SK-N-SH (cell line): Measurements from ENCODE around the gene ZNF287. TPM values are rescaled to one million over a fixed set of nuclear protein-coding genes. Genes with fewer than 3 reads are reported as not detected.
A peak's percentile ranks its signal among the peaks of the same experiment; 100 is the strongest.

Source experiments
- CTCF ChIA-PET: fragments of 300-600, 350-600 bp; formaldehyde crosslinking; extraction: SDS; loops from one replicate; lab custom pipeline; 2021; lab: Yijun Ruan, JAX
- POLR2A ChIA-PET: fragments of 350-600 bp; sonication (Branson Sonifier 250); formaldehyde crosslinking; extraction: SDS; loops from one replicate; lab custom pipeline; 2020; ENCODE audit warnings: antibody characterized with exemption, inconsistent platforms; lab: Yijun Ruan, JAX
- DNase-seq: peaks from one replicate; pipeline ENCODE4 v3.0.0; 2012
- H2AFZ ChIP-seq: fragments of 200-600 bp; sonication (generic); 2 replicates; pipeline ENCODE4 v1.8.1; 2016; ENCODE audit warnings: antibody characterized with exemption, mild to moderate bottlenecking, low read depth
- H3F3A ChIP-seq: fragments of 200-600 bp; sonication (generic); replicated peaks from 2 replicates; pipeline ENCODE3; 2016; ENCODE audit warnings: antibody characterized with exemption, mild to moderate bottlenecking; ENCODE audit not compliant: insufficient read depth
- H3K27ac ChIP-seq, 2 experiments: fragments of 200-500 bp in 1 of 2; fragments of 200-600 bp in 1 of 2; sonication (Bioruptor generic) in 1 of 2; sonication (generic), shearing (Covaris generic) in 1 of 2; 2 replicates each; pipeline versions ENCODE4 v1.5.1 to v1.6.1; 2014 to 2016; ENCODE audit warnings: low read depth in 2 of 2, inconsistent platforms in 1 of 2, low read length in 1 of 2, mild to moderate bottlenecking in 1 of 2, mixed read lengths in 1 of 2
- H3K27me3 ChIP-seq: fragments of 200-600 bp; sonication (generic), shearing (Covaris generic); 2 replicates; pipeline ENCODE4 v1.6.1; 2016; ENCODE audit warnings: mixed run types; ENCODE audit not compliant: insufficient read depth
- H3K36me3 ChIP-seq, 2 experiments: fragments of 200-500 bp in 1 of 2; fragments of 200-600 bp in 1 of 2; sonication (Bioruptor generic) in 1 of 2; sonication (generic) in 1 of 2; replicated peaks in 1 of 2; 2 replicates each; pipeline versions ENCODE3 to v1.5.1; 2014 to 2016; ENCODE audit warnings: low read length in 1 of 2, mild to moderate bottlenecking in 1 of 2; ENCODE audit not compliant: insufficient read depth in 2 of 2, control insufficient read depth in 1 of 2
- H3K4me1 ChIP-seq, 2 experiments: fragments of 200-500 bp in 1 of 2; fragments of 200-600 bp in 1 of 2; sonication (Bioruptor generic) in 1 of 2; sonication (generic), shearing (Covaris generic) in 1 of 2; 2 replicates each; pipeline versions ENCODE4 v1.5.1 to v1.6.1; 2014 to 2016; ENCODE audit warnings: low read depth in 1 of 2, low read length in 1 of 2, mixed run types in 1 of 2; ENCODE audit not compliant: insufficient read depth in 2 of 2, control insufficient read depth in 1 of 2
- H3K4me2 ChIP-seq: fragments of 200-600 bp; sonication (generic), shearing (Covaris generic); 2 replicates; pipeline ENCODE4 v1.6.1; 2017; ENCODE audit warnings: mixed run types
- H3K4me3 ChIP-seq, 2 experiments: fragments of 200-500 bp in 1 of 2; fragments of 200-600 bp in 1 of 2; sonication (Bioruptor generic) in 1 of 2; sonication (generic), shearing (Covaris generic) in 1 of 2; 2 replicates each; pipeline versions ENCODE4 v1.5.1 to v1.8.1; 2014 to 2016; ENCODE audit warnings: low read depth in 2 of 2, inconsistent platforms in 1 of 2, low read length in 1 of 2, mild to moderate bottlenecking in 1 of 2, mixed read lengths in 1 of 2, moderate library complexity in 1 of 2
- H3K79me2 ChIP-seq: fragments of 200-600 bp; sonication (generic); 2 replicates; pipeline ENCODE4 v1.8.1; 2017; ENCODE audit warnings: mild to moderate bottlenecking; ENCODE audit not compliant: insufficient read depth
- H3K9ac ChIP-seq: fragments of 200-600 bp; sonication (generic); 2 replicates; pipeline ENCODE4 v1.6.1; 2017; ENCODE audit warnings: mixed run types
- H3K9me2 ChIP-seq: fragments of 200-600 bp; sonication (generic); 2 replicates; pipeline ENCODE4 v1.6.1; 2017; ENCODE audit warnings: mixed run types
- H3K9me3 ChIP-seq: fragments of 200-600 bp; sonication (generic); 2 replicates; pipeline ENCODE4 v1.6.1; 2017; ENCODE audit warnings: mixed run types, mild to moderate bottlenecking, moderate library complexity
- H4K20me1 ChIP-seq: fragments of 200-600 bp; sonication (generic); 2 replicates; pipeline ENCODE4 v1.6.1; 2017; ENCODE audit warnings: mild to moderate bottlenecking, mixed run types; ENCODE audit not compliant: insufficient read depth
- CHD2 ChIP-seq: fragments of 150-350 bp; IDR thresholded peaks from 2 replicates; pipeline ENCODE4 v1.6.1; 2018; ENCODE audit warnings: low read length; ENCODE audit not compliant: partially characterized antibody
- ELF1 ChIP-seq: IDR thresholded peaks from 2 replicates; pipeline ENCODE4 v1.4.0; 2012
- EZH2phosphoT487 ChIP-seq: fragments of 200-600 bp; sonication (generic); IDR thresholded peaks from 2 replicates; pipeline ENCODE4 v1.6.1; 2017; ENCODE audit warnings: low read depth, mixed run types, mild to moderate bottlenecking, antibody characterized with exemption, moderate library complexity, borderline replicate concordance
- GABPA ChIP-seq: IDR thresholded peaks from 2 replicates; pipeline ENCODE4 v1.4.0; 2012; ENCODE audit warnings: low read depth, mild to moderate bottlenecking
- MEF2A ChIP-seq: IDR thresholded peaks from 2 replicates; pipeline ENCODE4 v1.4.0; 2012; ENCODE audit warnings: low read depth, borderline replicate concordance
- RAD21 ChIP-seq: IDR thresholded peaks from 2 replicates; pipeline ENCODE4 v1.6.1; 2012; ENCODE audit warnings: mild to moderate bottlenecking, low read length
- RFX5 ChIP-seq: IDR thresholded peaks from 2 replicates; pipeline ENCODE4 v1.6.1; 2012; ENCODE audit warnings: mild to moderate bottlenecking, improper control_type of control experiment, low read length
- RXRA ChIP-seq: IDR thresholded peaks from 2 replicates; pipeline ENCODE4 v1.4.0; 2012; ENCODE audit warnings: low read depth, mild to moderate bottlenecking, borderline replicate concordance
- SMC3 ChIP-seq: IDR thresholded peaks from 2 replicates; pipeline ENCODE4 v1.6.1; 2012; ENCODE audit warnings: low read depth, low read length, improper control_type of control experiment
- TCF12 ChIP-seq: IDR thresholded peaks from 2 replicates; pipeline ENCODE4 v1.4.0; 2012
- TEAD4 ChIP-seq: IDR thresholded peaks from 2 replicates; pipeline ENCODE4 v1.4.0; 2012; ENCODE audit warnings: mild to moderate bottlenecking, borderline replicate concordance; ENCODE audit not compliant: insufficient read depth
- YY1 ChIP-seq: IDR thresholded peaks from 2 replicates; pipeline ENCODE4 v1.4.0; 2012; ENCODE audit warnings: low read depth, mild to moderate bottlenecking
- WGBS: methylation state at CpG from one replicate; pipeline ENCODE4 v1.1.6; 2017; ENCODE audit warnings: low lambda C conversion rate; 5-methylcytosine and 5-hydroxymethylcytosine counted together
- polyA plus RNA-seq, 3 experiments: library from polyadenylated mRNA; depleted of rRNA; stranded (reverse); fragments of >200 nt; gene quantifications; 2 replicates each; pipeline ENCODE4 v1.2.3, GENCODE V29; 2012
- TF ChIP-seq, protein P1 (sequence below): IDR thresholded peaks from 2 replicates; pipeline ENCODE4; 2012
- TF ChIP-seq, protein P2 (sequence below): fragments of 150-350 bp; IDR thresholded peaks from 2 replicates; pipeline ENCODE4 v1.6.1; 2016; ENCODE audit warnings: mild to moderate bottlenecking, low read depth, low read length
- TF ChIP-seq, protein P3 (sequence below): IDR thresholded peaks from 2 replicates; pipeline ENCODE4 v1.4.0; 2012; ENCODE audit warnings: low read depth
- TF ChIP-seq, protein P4 (sequence below): IDR thresholded peaks from 2 replicates; pipeline ENCODE4 v1.4.0; 2012; ENCODE audit warnings: low read depth, borderline replicate concordance

The ZNF287 gene
- polyA plus RNA-seq, 1 of the 3 experiments (the other 2 are of a cell fraction) = 6.1 TPM

DNA sequence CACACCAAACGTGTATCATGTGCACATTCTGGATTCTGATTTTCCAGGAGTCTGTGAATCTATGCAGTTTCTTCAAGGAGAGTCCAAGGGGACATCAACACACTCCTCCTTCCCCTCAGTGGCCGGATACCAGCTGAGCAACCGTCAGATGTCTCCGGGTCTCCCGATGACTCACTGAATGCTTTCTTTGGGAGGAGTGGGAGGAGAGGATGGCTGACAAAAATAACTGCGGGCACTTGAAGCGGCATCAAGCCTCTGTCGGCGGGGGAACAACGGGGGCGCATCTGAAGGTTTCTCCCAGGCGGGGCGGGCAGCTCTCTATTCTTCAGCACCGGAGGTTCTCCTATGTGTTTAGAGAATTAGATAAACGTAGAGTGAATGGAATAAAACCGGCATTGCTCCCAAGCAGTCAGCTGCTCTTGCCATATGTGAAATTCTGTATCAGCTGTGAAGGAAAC is 52.4 kb downstream of the ZNF287 start (continued):
- TF ChIP-seq, protein P1, sequence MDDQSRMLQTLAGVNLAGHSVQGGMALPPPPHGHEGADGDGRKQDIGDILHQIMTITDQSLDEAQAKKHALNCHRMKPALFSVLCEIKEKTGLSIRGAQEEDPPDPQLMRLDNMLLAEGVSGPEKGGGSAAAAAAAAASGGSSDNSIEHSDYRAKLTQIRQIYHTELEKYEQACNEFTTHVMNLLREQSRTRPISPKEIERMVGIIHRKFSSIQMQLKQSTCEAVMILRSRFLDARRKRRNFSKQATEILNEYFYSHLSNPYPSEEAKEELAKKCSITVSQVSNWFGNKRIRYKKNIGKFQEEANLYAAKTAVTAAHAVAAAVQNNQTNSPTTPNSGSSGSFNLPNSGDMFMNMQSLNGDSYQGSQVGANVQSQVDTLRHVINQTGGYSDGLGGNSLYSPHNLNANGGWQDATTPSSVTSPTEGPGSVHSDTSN = no peak; the same call in 1 of the 2 replicates
- no peak; the same call in 1 of the 2 replicates for TF ChIP-seq RXRA
- no peak for TF ChIP-seq ELF1
- no peak for TF ChIP-seq SMC3
- peak; percentile 53 for TF ChIP-seq GABPA
- TF ChIP-seq RFX5 = peak; percentile 85
- no peak for TF ChIP-seq CHD2
- no peak for TF ChIP-seq TEAD4
- TF ChIP-seq, protein P2, sequence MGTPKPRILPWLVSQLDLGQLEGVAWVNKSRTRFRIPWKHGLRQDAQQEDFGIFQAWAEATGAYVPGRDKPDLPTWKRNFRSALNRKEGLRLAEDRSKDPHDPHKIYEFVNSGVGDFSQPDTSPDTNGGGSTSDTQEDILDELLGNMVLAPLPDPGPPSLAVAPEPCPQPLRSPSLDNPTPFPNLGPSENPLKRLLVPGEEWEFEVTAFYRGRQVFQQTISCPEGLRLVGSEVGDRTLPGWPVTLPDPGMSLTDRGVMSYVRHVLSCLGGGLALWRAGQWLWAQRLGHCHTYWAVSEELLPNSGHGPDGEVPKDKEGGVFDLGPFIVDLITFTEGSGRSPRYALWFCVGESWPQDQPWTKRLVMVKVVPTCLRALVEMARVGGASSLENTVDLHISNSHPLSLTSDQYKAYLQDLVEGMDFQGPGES = no peak

DNA sequence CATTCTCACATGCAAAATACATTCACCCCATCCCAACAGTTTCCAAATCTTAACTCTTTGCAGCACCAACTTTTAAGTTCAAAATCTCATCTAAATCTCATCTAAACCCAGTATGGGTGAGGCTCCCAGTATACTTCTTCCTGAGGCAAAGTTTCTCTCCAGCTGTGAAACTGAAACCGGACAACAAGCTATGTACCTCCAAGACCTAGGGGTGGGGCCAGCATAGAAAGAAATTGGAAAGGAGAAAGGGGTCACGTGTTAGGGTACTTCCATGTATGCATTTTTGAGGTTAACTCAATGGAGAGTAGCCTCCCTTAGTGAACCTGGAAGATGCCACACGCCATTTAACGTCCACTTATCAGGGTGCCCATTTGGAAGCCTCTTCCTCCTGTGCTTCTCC is 53.1 kb downstream of the ZNF287 start:
- H3K4me3 ChIP-seq = no peak overlapping the region
- no peaks in the 10 kb centered on the region for H3K9me2 ChIP-seq
- no peaks in the 10 kb centered on the region for H3K27me3 ChIP-seq
- H3K4me2 ChIP-seq = peak overlapping the region; percentile 52; the same call in 1 of the 2 replicates
- no peak overlapping the region for H3K9ac ChIP-seq
- DNase-seq = no peak
- peak overlapping the region in 1 of 2 experiments; percentile 39; a peak in 1 of 4 replicates for H3K27ac ChIP-seq
- ChIA-PET POLR2A (no interaction called here), CTCF (interaction anchor here (2.3 to 33.3 kb wide), 3 partner anchors 23 to 152 kb away, joined by 7 to 746 read pairs (median 7); no protein-coding TSS in a partner anchor)
- H3F3A ChIP-seq = no peaks in the 10 kb centered on the region
- peaks cover 5 to 6% of the 10 kb centered on the region in 2 experiments; a peak in 1 of 4 replicates for H3K4me1 ChIP-seq
- peak overlapping the region; percentile 88; the same call in 1 of the 2 replicates for H2AFZ ChIP-seq
- H4K20me1 ChIP-seq = no peaks in the 10 kb centered on the region
- no peaks in the 10 kb centered on the region for H3K79me2 ChIP-seq
- 93% methylated on average over 4 of the region's 4 CpGs for WGBS
- TF ChIP-seq, protein P3, sequence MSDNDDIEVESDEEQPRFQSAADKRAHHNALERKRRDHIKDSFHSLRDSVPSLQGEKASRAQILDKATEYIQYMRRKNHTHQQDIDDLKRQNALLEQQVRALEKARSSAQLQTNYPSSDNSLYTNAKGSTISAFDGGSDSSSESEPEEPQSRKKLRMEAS = no peak
- TF ChIP-seq, protein P1 = no peak
- TF ChIP-seq MEF2A (no peak), RXRA (no peak), CHD2 (no peak), EZH2phosphoT487 (no peak), TCF12 (no peak), YY1 (no peak), SMC3 (no peak), RAD21 (no peak)
- TF ChIP-seq, protein P2 = no peak
- TF ChIP-seq, protein P4, sequence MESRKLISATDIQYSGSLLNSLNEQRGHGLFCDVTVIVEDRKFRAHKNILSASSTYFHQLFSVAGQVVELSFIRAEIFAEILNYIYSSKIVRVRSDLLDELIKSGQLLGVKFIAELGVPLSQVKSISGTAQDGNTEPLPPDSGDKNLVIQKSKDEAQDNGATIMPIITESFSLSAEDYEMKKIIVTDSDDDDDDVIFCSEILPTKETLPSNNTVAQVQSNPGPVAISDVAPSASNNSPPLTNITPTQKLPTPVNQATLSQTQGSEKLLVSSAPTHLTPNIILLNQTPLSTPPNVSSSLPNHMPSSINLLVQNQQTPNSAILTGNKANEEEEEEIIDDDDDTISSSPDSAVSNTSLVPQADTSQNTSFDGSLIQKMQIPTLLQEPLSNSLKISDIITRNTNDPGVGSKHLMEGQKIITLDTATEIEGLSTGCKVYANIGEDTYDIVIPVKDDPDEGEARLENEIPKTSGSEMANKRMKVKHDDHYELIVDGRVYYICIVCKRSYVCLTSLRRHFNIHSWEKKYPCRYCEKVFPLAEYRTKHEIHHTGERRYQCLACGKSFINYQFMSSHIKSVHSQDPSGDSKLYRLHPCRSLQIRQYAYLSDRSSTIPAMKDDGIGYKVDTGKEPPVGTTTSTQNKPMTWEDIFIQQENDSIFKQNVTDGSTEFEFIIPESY = no peak
- TF ChIP-seq, all 33 proteins: peak for 0
- Histone ChIP-seq H3K36me3 (no peaks in the 10 kb centered on the region), H3K9me3 (no peaks in the 10 kb centered on the region)
